Ishikawa (cell line): ENCODE data around the gene UPK3A.

Source experiments
- CEBPB ChIP-seq: IDR thresholded peaks from 2 replicates; pipeline ENCODE4 v1.6.1; 2012
- CREB1 ChIP-seq: IDR thresholded peaks from 2 replicates; pipeline ENCODE4 v1.6.1; 2012; ENCODE audit warnings: low read depth
- EGR1 ChIP-seq: IDR thresholded peaks from 2 replicates; pipeline ENCODE4 v1.6.1; 2012
- EP300 ChIP-seq: IDR thresholded peaks from 2 replicates; pipeline ENCODE4 v1.6.1; 2012; ENCODE audit warnings: borderline replicate concordance
- FOXM1 ChIP-seq: IDR thresholded peaks from 2 replicates; pipeline ENCODE4 v1.6.1; 2012; ENCODE audit warnings: low read depth, borderline replicate concordance
- NFIC ChIP-seq: IDR thresholded peaks from 2 replicates; pipeline ENCODE4 v1.6.1; 2012
- RAD21 ChIP-seq: IDR thresholded peaks from 2 replicates; pipeline ENCODE4 v1.6.1; 2012; ENCODE audit warnings: low read depth
- TAF1 ChIP-seq: IDR thresholded peaks from 2 replicates; pipeline ENCODE4 v1.6.1; 2012; ENCODE audit warnings: low read depth, mild to moderate bottlenecking
- TCF12 ChIP-seq: IDR thresholded peaks from 2 replicates; pipeline ENCODE4 v1.6.1; 2012; ENCODE audit warnings: low read depth
- TEAD4 ChIP-seq: IDR thresholded peaks from 2 replicates; pipeline ENCODE4 v1.6.1; 2012
- YY1 ChIP-seq: IDR thresholded peaks from 2 replicates; pipeline ENCODE4 v1.6.1; 2012; ENCODE audit warnings: low read depth
- ZBTB7A ChIP-seq: IDR thresholded peaks from 2 replicates; pipeline ENCODE4 v1.6.1; 2012; ENCODE audit warnings: low read depth
- TF ChIP-seq, protein P1 (sequence below): IDR thresholded peaks from 2 replicates; pipeline ENCODE4 v1.6.1; 2012; ENCODE audit warnings: low read depth, mild to moderate bottlenecking
- TF ChIP-seq, protein P2 (sequence below): IDR thresholded peaks from 2 replicates; pipeline ENCODE4 v1.6.1; 2012
- TF ChIP-seq, protein P3 (sequence below): IDR thresholded peaks from 2 replicates; pipeline ENCODE4 v1.6.1; 2012

The UPK3A gene

DNA sequence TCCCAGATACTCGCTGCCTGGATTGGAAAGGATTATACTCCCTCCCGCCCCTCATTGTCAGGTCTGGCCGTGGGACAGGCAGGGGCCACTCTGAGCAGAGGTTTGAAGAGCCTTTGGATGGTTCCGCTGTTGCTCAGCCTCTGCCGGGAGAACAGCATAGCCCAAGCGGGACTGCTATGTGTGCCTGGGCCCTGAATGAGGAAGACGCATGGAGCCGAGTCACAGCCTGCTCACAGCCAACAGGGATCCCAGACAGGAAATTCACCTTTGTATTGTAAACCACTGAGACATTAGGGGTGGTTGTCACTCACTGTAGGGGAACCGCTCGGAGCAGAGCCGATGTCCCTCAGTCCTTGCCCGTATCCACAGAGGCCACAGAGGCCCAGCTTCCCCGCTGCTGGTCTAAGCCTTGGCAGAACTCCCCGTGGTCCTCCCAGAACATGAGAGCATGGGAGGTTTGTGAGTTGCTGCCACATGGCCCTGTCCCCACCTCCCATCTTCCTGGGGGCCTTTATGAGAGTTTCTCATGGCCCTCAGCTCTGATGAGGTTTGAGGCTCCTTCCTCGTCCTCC, 14.3 kb downstream of the UPK3A start:
- TF ChIP-seq TEAD4: no peak
- TF ChIP-seq YY1: no peak
- TF ChIP-seq EGR1: no peak
- TF ChIP-seq NFIC: no peak
- TF ChIP-seq CEBPB: no peak
- no peak for TF ChIP-seq FOXM1
- TF ChIP-seq RAD21: no peak
- TF ChIP-seq, protein P1, sequence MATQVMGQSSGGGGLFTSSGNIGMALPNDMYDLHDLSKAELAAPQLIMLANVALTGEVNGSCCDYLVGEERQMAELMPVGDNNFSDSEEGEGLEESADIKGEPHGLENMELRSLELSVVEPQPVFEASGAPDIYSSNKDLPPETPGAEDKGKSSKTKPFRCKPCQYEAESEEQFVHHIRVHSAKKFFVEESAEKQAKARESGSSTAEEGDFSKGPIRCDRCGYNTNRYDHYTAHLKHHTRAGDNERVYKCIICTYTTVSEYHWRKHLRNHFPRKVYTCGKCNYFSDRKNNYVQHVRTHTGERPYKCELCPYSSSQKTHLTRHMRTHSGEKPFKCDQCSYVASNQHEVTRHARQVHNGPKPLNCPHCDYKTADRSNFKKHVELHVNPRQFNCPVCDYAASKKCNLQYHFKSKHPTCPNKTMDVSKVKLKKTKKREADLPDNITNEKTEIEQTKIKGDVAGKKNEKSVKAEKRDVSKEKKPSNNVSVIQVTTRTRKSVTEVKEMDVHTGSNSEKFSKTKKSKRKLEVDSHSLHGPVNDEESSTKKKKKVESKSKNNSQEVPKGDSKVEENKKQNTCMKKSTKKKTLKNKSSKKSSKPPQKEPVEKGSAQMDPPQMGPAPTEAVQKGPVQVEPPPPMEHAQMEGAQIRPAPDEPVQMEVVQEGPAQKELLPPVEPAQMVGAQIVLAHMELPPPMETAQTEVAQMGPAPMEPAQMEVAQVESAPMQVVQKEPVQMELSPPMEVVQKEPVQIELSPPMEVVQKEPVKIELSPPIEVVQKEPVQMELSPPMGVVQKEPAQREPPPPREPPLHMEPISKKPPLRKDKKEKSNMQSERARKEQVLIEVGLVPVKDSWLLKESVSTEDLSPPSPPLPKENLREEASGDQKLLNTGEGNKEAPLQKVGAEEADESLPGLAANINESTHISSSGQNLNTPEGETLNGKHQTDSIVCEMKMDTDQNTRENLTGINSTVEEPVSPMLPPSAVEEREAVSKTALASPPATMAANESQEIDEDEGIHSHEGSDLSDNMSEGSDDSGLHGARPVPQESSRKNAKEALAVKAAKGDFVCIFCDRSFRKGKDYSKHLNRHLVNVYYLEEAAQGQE: no peak
- no peak for TF ChIP-seq CREB1
- TF ChIP-seq TAF1: no peak
- no peak for TF ChIP-seq ZBTB7A
- TF ChIP-seq EP300: no peak
- TF ChIP-seq, protein P2, sequence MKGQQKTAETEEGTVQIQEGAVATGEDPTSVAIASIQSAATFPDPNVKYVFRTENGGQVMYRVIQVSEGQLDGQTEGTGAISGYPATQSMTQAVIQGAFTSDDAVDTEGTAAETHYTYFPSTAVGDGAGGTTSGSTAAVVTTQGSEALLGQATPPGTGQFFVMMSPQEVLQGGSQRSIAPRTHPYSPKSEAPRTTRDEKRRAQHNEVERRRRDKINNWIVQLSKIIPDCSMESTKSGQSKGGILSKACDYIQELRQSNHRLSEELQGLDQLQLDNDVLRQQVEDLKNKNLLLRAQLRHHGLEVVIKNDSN: no peak
- TF ChIP-seq, protein P3, sequence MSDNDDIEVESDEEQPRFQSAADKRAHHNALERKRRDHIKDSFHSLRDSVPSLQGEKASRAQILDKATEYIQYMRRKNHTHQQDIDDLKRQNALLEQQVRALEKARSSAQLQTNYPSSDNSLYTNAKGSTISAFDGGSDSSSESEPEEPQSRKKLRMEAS: no peak
- no peak for TF ChIP-seq TCF12

GRCh38 chr22:45302751-45303150, 18.0 kb downstream of the UPK3A start:
- TF ChIP-seq, protein P3: no peak
- TF ChIP-seq EP300: no peak
- TF ChIP-seq ZBTB7A: no peak
- TF ChIP-seq, protein P1: no peak
- TF ChIP-seq TEAD4: no peak
- no peak for TF ChIP-seq EGR1
- no peak for TF ChIP-seq TAF1
- no peak for TF ChIP-seq NFIC
- no peak for TF ChIP-seq CREB1
- no peak for TF ChIP-seq RAD21
- TF ChIP-seq, protein P2: no peak

- TF ChIP-seq, protein P1: no peak
- TF ChIP-seq NFIC: no peak
- TF ChIP-seq CREB1: no peak
- no peak for TF ChIP-seq EP300
- TF ChIP-seq YY1: no peak
- TF ChIP-seq TCF12: no peak
- no peak for TF ChIP-seq ZBTB7A
- TF ChIP-seq TAF1: no peak
- TF ChIP-seq, protein P2: no peak
- TF ChIP-seq, protein P3: no peak
- TF ChIP-seq EGR1: no peak
- TF ChIP-seq CEBPB: no peak
- no peak for TF ChIP-seq TEAD4
- TF ChIP-seq FOXM1: no peak
These were observed 18.4 kb downstream of the UPK3A start for GRCh38 chr22:45303181-45303580.

DNA sequence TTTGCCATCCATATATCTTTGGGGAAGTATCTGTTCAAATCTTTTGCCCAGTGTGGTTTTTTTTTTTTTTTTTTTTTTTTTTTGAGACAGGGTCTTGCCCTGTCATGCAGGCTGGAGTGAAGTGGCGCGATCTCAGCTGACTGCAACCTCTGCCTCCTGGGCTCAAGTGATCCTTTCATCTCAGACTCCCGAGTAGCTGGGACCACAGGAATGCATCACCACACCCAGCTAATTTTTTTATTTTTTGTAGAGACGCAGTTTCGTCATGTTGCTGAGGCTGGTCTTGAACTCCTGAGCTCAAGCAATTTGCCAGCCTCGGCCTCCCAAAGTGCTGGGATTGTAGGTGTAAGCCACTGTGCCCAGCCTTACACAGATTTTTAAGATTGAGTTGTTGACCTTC, 20.2 kb downstream of the UPK3A start:
- TF ChIP-seq, protein P2: no peak
- TF ChIP-seq NFIC (no peak), TCF12 (no peak), TEAD4 (no peak), EGR1 (no peak), ZBTB7A (no peak), YY1 (no peak), TAF1 (no peak), FOXM1 (no peak), RAD21 (no peak), CREB1 (no peak), EP300 (no peak), CEBPB (no peak)
- TF ChIP-seq, protein P3: no peak
- TF ChIP-seq, protein P1: no peak
